ENCODE results near the gene STYXL1.

The STYXL1 gene

DNA sequence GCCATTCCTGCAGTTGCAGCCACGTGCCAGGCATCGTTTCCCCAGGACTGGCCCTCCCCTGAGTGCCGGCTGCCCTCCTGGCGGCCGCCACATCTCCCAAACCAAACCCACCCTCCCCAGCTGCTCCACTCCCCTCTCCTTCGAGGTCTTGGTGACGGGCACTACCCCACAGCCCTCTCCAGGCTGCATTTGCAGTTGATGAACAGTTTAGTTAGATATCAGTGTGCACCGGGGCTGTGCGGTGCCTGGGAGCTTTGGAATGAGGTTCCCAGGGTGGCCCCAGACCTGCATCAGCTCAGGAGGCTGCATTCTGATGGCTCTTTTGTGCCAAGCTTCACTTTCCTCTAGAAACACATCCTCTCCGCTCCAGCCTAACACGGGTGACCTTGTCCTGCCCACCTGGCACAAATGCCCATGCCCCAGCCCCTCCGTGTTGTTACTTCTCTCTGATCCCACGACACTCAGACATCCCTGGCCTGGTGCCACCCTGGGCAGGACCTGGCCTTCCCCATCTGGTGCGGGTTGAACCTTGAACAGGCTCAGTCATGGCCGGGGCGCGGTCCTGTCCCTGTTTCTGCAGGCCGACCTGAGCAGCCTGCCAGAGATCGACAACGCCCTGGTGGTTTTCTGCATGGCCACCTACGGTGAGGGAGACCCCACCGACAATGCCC is 67.9 kb downstream of the STYXL1 start:
- no peak for DNase-seq (ENCODE audit: low spot score)

DNA sequence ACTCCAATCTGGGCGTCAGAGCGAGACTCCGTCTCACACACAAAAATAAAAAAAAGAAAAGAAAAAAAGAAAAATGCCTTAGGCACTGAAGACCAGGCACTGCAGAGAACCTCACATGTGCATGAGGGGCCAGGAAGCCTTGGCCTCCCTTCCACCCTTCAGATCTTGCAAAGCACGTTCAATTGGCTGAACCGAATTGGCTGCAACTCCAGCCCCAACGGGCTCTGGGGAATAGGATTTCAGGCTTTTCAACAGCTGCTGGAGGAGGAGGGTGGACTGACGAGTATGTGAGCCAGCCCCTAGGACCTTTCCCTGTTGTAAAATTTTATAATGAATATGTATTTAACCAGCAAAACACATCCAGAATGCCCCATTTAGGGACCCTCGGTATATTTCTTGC is 70.1 kb downstream of the STYXL1 start:
- no peak for DNase-seq (ENCODE audit: low spot score)

DNA sequence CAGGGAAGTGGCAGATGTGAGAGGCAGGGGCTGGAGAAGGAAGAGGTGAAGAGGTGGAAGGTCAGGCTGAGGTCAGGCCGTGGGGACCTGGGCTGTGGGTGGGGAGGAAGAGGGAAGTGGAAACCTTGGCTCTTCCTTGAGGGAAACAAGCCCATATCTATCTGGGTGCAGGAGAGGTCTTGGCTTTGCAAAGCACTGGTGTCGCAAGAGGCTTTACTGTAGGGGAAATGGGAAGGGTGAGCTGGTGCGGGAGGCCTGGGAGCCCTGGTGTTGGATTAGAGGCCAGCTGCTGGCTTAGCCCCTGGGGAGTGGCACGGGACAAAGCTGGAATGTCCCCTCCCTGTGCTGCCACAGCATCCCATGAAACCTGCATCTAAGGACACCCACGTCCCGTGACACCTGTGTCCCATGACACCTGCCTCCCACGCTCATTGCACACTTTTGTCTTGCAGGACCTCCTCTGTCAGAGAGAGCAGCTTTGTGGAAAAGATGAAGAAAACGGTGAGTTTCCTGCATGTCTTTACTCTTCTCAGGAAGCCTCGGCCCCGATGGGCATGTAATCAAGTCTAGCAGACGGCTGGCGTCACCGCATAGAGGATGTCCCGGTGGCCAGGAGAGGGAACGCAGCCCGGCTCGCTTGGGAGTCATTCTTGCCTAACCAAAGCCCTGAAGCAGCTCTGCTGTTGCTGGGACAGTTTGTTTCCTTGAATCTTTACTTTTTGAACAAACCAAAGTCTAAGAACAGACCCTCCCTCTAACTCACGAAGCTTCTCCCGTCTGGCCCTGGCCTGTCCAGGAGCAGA is 75.6 kb downstream of the STYXL1 start:
- DNase-seq (ENCODE audit: low spot score): no peak

DNA sequence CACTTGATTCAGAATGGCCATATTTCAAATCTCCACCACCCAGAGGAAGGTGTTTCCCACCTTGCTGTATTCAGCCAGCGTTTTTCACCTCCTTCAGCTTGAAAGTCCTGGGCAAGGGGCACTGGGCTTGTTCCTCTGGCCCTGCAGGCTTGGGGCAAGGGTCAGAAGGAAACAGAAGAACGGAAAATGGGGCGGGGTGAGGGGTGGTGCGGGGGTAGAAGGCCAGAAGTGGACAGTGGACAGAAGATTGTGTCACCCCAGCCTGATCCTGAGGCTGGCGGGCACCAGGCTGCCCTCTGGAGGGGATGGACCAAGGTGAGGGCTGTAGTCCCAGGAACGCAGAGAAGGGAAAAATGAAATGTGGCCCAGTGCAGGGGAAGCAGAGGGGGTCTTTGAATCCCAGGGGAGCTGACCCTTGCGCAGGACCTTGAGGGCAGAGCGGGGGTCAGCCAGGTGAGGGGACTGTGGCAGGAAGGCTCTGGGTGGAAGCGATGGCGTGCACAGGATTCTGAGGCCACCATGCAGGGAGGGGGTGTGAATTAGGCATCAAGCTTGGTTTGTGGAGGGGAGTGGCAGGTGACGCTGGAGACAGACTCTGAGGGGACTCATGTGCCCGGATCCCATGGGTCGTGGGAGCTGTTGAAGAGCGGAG is 76.4 kb downstream of the STYXL1 start:
- no peak for DNase-seq (ENCODE audit: low spot score)

DNA sequence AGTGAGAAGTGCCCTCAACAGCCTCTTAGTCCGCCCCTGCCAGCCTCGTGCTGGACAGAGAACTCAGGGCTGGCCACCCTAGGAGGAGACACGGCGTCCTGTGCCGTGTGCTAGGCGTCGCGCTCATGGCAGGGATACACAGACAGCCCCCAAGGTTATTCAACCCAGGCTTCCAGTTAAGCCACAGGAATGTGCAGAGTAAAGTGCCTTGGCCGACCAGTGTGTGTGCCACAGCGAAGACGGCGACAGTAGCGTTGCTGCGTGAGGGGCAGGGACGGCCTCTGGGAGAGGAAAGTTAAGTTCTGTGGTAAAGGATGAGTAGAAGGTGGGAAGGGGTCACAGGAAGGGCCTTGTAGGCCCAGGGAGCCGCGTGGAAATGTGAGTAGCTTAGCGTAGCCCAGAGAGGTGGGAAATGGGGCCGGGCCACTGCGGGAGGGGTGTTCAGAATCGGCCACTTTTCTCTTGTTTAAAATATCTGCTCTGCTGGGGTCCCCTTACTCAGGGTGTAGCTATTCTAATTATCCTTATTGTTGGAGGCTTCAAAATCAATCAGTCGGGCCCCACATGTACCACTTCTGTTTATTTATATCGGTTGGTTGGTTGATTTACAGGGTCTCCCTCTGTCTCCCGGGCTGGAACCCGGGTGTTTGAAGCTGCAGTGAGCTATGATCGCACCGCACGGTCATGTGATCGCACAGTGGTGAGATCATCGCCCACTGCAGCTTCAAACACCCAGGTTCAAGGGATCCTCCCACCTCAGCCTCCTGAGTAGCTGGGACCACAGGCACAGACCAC is 77.9 kb downstream of the STYXL1 start:
- no peak for DNase-seq (ENCODE audit: low spot score)

DNA sequence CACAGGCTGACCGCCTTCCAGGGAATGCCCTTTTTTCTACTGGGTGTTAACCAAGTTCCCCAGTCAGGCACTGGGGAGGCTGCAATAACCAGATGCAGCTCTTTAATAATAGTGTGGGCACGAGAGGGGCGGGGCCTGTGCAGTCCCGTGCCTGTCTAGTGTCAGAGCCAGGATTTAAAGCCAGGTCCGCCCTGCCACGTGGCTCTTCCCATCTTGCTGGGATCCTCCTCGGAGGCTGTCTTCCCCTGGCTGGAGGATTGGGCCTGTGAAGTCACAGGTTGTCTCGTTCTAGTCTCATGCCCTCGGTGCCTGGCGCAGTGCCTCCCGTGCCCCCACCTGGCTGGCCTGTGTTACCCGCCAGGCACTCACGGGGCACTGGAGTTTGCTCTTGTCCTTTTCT is 78.6 kb downstream of the STYXL1 start:
- no peak for DNase-seq (ENCODE audit: low spot score)

DNA sequence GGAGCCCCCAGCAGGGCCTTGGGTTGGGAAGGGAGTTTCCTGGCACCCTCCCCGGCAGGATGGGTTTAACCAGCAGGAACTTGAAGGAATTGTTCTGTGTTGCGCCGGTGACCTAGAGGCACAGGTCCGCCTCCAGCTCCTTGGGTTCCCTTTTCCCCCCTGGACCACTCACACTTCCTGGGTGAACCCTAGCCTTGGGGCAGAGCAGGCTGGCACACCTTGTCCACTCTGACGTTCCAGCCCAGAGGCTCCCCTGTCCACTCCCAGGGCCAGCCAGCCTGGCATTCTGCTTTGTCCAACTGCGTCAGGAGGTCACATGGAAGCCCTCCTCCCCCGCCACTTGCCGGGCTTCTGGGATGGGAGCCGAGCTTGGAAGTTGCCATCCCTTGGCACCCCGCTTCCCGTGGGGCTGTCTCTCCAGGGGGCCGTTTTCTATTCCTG is 79.2 kb downstream of the STYXL1 start:
- DNase-seq (ENCODE audit: low spot score): no peak

DNA sequence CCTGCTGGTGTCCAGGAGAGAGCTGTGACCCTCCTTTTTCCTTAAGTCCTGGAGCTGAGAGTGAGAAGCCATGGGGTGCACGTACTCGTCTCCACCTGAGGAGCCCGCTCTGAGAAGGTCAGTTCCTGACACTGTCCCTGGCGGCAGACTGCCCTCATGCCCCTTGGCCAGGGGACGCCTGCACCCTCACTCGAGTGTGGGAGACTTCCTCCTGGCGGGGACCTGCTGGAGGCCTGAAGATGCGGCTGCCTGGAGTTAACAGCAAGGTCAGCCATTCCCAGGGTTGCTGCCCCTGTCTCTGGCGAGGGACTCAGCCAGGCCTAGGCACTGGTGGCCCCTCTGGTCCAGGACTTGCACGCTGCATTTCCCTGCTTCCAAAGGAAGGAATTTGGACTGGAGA is 79.8 kb downstream of the STYXL1 start:
- no peak for DNase-seq (ENCODE audit: low spot score)

DNA sequence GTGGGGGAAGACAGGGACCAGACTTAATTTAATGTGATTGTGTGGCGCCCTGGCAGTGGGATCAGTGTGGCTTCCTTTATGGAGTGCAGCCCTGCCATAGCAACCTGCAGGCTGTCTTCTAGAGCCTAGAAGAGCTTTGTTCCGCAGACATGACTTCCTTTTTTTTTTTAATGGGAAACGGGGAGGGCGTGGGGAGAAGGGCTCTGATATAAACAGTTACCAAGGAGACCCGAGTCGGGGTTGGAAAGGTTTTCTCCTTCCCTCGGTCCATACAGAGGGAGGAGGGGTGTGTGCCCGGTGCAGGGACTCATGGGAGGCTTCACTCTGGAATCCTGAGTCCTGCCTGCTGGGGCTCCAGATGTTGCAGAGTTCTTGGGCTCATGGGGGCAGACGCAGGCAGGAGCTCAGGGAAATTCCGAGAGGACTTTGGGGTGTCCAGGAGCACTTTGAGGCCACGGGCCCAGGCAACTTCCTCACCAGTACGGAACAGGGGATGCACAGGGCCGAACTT is 80.3 kb downstream of the STYXL1 start:
- no peak for DNase-seq (ENCODE audit: low spot score)

DNA sequence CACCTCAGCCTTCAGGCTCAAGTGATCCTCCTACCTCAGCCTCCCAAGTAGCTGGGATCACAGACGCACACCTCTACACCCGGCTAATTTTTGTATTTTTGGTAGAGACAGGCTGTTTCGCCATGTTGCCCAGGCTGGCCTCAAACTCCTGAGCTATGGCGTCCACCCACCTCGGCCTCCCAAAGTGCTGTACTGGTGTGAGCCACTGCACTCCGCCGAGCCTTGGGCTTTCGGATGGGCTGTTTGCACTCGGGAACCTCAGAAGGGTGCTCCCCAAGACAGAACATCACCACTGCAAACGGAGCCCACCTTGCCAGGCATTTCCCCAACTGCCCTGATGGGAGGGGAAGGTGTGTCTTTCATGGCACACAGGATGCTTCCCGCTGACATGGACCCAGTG is 80.7 kb downstream of the STYXL1 start:
- no peak for DNase-seq (ENCODE audit: low spot score)

DNA sequence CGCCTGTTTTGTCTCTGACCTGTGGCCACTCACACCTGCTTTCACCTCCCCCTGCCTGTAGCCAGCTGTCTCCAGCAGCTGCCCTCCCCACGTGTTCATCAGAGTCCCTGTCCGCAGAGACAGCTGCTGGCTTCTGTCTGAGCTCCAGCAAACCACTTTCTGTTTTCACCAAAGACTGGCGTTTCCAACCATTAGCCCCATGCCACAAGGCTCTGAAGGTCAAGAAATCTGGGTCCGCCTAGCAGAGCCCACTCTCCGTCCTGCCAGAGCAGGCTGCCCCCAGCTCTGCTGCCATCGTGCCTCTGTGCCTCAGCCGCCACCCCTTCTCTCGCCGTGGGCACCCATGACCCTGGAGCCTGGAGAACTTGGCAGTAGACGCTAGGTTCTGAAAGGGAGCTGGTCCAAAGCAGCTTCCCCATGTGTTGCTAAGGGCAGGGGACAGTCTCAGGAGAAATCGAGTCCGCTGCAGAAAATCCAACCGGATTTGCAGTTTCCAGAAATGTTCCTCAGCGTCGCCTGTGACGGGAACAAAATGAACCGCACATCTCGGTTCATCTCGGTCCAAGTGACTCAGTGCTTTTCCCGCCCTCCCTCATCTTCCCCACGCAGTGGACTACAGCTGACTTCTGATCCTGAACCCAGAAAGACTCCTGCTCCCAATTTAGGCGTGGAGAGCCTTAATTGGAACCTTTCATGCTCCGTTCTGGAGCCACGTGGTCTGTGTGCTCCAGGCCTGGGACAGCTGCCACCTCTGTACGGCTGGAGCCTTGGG is 81.4 kb downstream of the STYXL1 start:
- no peak for DNase-seq (ENCODE audit: low spot score)

DNA sequence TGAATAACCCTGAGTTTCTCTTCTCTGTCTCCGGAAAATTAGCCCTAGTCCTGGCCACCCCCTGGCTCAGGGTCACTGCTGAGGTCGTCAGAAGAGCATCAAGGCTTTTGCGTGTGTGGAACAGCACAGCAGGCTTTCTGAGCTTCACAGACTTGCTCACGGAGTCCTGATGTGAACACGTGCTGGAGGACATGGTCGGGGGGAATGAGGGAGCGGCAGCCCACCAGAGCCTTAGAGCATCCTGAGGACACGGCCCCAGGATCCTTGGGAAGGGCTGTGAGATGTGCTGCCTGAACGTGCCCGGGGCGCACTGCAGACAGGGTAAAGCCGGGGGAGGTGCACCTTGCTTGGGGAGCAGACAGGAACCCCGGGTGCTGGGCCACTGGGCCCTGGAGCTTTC is 82.2 kb downstream of the STYXL1 start:
- no peak for DNase-seq (ENCODE audit: low spot score)

DNA sequence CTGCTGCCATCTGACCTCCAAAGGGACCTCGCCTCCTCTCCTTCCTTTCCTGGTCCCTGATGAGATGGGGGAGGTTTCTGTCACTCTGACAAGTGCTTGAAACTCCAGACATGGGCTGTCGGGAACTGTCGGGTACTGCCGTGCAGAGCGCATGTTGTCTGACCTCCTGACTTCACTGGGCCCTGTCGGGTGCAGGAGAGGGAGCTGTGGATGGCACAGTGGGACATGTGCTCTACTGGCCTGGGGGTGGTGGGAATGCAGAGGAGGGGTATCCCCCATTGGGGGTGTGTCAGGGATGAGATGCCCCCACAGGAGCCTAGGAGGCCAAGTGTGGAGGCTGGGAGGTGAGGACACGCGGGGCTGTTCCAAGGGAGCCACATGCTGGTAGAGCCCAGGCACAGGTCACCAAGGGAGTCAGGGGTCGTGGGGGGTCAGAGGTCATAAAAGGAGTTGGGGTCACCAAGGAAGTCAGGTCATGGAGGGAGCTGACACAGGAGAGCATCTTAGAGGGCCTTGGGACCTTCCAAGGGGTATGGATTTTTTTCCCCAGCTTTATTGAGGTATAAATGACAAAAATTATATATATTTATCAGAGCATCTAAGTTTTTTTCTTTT is 84.3 kb downstream of the STYXL1 start:
- DNase-seq (ENCODE audit: low spot score): no peak

DNA sequence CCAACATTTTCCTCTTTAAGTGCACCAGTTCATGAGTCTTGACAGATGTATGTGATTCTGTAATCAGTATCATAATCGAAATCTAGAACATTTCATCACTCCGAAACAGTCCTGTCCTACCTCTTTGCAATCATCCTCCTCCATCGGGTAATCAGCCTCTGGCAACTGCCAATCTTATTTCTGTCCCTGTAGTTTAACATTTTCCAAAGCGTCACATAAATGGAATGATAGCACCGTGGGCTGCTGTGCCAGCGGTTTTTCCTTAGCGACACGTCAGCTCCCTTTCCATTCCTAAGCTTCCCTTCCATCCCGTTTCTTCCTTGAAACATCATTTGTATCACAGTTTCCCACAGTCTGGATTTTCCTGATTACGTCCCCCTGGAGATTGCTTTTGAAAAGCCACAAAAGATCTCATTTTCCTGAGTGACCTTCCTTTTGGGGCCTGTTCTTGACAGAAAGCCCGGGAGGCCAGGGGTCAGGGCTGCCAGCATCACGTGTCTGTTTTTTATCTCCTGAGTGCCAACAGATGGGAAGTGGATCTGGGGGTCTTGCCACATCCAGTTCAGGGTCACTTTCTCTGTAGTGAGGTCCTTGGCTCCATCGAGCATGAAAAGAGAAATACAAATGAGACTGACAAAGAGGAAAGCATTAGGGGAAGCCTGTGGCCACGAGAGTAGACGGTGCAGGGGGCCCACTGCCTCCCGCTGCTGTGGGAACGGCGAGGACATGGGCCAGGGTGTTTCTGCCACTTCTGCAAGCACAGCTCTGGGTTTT is 85.0 kb downstream of the STYXL1 start:
- DNase-seq (ENCODE audit: low spot score): no peak

DNA sequence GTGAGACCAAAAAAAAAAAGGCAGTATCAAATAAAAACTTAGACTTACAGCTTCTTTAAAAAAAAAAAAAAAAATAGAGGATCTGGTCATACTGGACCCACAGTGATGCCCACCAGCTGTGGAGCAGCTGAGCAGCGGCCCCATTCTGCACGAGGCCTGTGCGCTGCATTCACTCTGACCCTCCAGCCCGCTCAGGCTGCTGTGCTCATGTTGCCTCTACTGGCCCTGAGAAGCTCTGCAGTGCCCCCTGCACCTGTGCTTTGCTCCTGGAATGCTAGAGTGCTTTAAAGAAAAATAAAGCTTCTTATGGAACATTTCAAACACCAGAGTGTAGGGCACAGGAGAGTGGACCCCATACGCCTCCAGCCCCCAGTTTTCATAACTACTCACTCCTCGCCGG is 86.6 kb downstream of the STYXL1 start:
- no peak for DNase-seq (ENCODE audit: low spot score)

DNA sequence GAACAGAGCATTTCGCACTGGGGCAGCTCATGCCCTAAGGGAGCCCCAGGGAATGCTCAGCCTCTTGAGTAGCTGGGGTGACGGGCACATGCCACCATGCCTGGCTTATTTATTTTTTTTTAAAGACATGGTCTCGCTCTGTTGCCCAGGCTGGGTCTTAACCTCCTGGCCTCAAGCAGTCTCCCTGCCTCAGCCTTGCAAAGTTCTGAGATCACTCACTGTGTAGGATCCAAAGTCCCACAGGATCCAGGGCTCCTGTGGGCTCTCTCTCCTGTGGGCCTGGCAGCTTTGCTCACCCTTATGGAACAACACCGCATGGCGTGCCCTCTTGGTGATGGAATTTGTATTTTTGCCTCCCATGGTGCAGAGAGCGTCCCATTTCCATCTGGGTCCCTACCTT is 87.4 kb downstream of the STYXL1 start:
- no peak for DNase-seq (ENCODE audit: low spot score)

DNA sequence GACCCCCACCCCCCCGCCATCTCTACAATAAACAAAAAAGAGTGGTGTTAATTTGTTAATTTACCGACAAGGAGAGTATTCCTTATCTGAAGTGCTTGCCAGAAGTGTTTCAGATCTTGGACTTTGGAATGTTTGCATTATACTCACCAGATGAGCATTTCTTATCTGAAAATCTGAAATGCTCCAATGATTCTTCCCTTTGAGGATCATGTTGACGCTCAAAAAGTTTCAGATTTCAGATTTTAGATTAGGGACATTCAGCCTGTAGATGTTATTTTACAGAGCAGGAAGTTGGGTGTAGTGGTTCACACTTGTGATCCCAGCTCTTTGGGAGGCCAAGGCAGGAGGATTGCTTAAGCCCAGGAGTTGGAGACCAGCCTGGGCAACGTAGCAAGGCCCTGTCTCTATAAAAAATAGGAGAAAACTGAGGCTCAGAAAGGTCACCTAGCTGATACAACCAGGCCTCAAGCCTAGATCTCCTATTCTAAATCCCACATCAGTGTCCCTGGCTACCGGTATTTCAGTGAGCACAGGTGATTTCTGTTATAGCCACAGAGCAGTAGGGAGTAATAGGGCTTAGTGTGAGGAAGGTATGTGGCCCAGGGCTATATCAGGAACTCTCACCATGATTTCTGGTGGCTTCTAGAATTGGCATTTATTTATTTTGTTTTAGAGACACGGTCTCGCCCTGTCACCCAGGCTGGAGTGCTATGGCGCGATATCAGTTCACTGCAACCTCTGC is 88.8 kb downstream of the STYXL1 start:
- DNase-seq (ENCODE audit: low spot score): no peak

DNA sequence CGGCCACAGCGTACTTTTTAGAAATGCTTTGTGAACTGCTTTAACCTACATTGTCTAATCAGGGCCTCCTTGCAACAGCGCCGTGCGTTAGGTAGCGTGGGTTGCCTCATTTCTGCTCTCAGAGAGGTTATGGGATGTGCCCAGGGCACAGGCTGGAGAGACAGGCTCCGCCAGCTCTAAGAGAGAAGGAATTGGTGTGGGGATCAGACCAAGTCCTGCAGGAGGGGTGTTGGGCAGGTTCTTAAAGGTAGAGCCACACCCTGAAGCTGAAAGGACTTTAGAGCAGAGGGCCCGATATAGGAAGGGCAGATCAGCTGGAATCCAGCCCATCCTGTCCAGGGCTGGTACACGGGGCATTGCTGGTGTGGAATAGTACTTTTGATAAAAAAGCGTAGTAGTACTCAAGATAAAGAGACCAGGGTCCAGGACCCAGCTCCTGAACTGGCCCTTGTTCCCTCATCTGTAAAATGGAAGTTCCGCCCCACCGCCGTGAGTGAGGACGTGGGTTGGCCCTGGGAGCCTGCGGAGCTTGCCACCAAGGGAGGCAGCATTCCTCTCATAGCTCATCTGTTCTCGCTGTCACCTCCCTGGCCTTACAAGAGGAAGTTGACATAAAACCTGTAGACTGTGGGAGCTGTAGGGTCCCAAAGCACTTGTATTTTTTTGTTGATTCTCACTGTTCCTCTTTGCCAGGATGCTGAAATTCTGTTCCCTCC is 90.6 kb downstream of the STYXL1 start:
- no peak for DNase-seq (ENCODE audit: low spot score)

Measured in hematopoietic multipotent progenitor cell treated with erythropoietin and hydrocortisone succinate and interleukin-3 and kit ligand, for 17 days (in vitro differentiated cells).